Duodenal mucosa (tissue), 2 donors: ENCODE data around the gene TFF3.

Experiments
- H3K27ac ChIP-seq: one replicate; pipeline ENCODE4 v1.7.0; 2013; ENCODE audit warnings: low read depth, low read length
- H3K27me3 ChIP-seq, 2 donors: one replicate each; pipeline ENCODE4 v1.7.0; 2013; ENCODE audit warnings: low read length in 2 of 2, control low read depth in 1 of 2; ENCODE audit not compliant: insufficient read depth in 2 of 2, control insufficient read depth in 1 of 2
- H3K36me3 ChIP-seq, 2 donors: one replicate each; pipeline ENCODE4 v1.7.0; 2013; ENCODE audit warnings: low read length in 2 of 2, control low read depth in 1 of 2; ENCODE audit not compliant: insufficient read depth in 2 of 2, control insufficient read depth in 1 of 2
- H3K4me1 ChIP-seq, 2 donors: one replicate each; pipeline ENCODE4 v1.7.0; 2013; ENCODE audit warnings: low read length in 2 of 2, control low read depth in 1 of 2; ENCODE audit not compliant: insufficient read depth in 2 of 2, control insufficient read depth in 1 of 2
- H3K4me3 ChIP-seq, 2 donors: one replicate each; pipeline ENCODE4 v1.7.0; 2013; ENCODE audit warnings: low read length in 2 of 2, low read depth in 1 of 2
- H3K9ac ChIP-seq, 2 donors: one replicate each; pipeline ENCODE4 v1.7.0; 2013; ENCODE audit warnings: low read length in 2 of 2, low read depth in 1 of 2
- H3K9me3 ChIP-seq, 2 donors: one replicate each; pipeline ENCODE4 v1.7.0; 2013; ENCODE audit warnings: low read length in 2 of 2, control low read depth in 1 of 2; ENCODE audit not compliant: control insufficient read depth in 1 of 2

TFF3 gene

DNA sequence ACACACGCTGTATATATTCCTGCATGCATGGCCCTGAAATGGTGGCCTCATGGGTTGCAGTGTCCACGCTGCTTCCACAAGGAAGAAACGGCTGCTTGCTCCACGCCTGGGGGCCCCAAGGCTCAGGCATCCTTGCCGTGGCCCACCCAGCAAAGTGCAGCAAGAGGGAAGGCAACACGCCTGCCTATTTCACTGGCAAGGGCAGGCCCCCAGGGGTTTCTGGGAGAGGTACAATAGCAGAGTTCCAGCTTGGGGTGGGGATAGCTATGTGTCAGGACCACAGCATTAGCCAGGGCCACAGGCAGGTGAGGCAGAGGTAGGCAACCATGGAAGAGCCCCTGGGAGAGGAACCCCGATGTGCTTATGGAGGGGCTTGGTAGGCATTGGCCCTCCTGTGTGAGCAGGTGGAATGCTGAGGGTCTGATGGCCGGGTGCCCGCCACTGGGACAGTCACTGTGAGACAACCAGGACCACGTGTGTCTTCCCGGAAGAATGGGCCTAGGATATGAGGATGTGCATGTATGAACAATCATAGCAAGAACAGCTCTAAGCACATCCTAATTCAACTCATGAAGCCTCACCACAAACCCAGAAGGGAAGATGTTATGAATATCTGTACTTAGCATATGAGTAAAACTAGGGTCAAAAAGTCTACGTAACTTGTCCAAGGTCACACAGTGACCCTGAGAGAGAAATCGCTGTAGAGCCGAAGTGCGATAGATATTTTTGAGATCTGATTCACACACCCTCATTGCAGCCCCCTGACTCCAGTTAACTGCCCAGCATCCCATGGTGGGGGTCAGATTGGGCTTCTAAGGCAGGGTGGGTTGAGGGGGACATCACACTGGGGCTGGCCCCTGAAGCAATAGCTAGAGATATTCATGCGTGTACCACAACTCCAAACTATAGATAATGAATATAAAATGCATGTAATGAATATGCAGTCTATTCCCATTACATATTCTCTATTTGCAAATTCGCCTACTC lies 23.8 kb upstream of the TFF3 start:
- H3K4me3 ChIP-seq = no peak overlapping the region
- H3K27ac ChIP-seq = no peak overlapping the region
- peaks cover 7 to 11% of the 10 kb centered on the region in 2 donors for H3K4me1 ChIP-seq
- no peaks in the 10 kb centered on the region for H3K9me3 ChIP-seq
- no peak overlapping the region for H3K9ac ChIP-seq
- no peaks in the 10 kb centered on the region for H3K36me3 ChIP-seq
- H3K27me3 ChIP-seq = no peaks in the 10 kb centered on the region

DNA sequence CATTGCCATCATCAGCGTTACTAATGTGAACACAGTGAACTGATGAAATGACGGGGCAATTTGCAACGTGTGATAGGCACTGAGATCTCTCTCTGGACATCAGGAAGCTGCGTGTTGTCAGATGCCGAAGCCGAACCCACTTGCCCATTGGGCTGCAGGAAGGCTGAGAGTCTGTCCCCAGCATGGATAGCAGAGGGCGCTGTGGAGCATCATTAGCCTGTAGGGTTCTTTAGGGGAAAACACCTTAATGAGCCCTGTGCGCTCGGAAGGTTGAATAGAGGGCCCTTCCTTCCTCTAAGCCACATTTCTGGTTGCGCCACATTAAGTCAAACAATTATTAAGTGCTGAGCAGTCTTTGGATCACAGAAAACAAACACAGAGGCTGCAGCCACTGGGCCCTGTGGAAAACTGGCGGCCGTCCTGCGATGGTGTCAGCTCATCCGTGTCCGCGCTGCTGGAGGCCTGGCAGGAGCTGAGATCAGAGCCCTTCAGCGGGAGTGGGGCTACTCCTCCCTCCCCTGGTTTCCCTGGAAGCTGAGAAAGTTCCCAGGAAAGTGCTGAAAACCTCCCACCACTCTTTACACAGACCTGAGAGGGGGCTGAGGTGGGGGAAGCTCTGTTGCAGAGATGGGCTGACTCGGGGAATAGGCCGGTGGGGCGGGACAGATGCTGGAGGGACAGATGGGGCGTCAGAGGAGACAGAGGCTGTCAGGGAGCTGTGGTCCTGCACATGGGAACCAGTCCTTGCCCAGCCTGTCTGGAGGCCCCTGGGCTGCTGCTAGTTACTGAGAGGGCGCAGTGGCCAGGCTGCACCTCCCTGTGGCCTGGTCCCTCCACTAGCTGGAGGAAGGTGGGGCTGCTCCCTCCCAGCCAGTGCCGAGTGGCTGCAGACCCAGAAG lies 22.9 kb upstream of the TFF3 start:
- peaks cover 7 to 11% of the 10 kb centered on the region in 2 donors for H3K4me1 ChIP-seq
- no peaks in the 10 kb centered on the region for H3K9me3 ChIP-seq
- H3K27ac ChIP-seq = no peak overlapping the region
- no peaks in the 10 kb centered on the region for H3K27me3 ChIP-seq
- H3K4me3 ChIP-seq = no peak overlapping the region
- no peaks in the 10 kb centered on the region for H3K36me3 ChIP-seq
- H3K9ac ChIP-seq = no peak overlapping the region

DNA sequence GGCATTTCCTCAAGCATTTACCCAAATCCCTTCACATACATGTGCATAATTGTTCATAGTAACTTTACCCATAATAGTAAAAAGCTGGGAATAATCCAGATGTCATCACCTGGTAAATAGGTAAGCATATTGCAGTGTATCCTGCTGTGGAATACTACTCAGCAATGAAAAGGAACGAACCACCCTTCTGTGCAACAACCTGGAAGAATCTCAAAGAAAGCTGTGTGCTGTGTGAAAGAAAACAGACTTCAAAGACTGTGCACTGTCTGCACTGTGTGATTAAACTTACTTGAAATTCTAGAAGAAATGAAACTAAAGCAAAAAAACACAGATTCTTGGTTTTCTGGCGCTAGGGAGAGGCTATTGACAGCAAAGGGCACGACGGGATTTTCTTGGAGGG lies 22.1 kb upstream of the TFF3 start:
- Histone ChIP-seq H3K4me3 (no peak overlapping the region), H3K9ac (no peak overlapping the region), H3K36me3 (no peaks in the 10 kb centered on the region), H3K9me3 (no peaks in the 10 kb centered on the region), H3K27ac (no peak overlapping the region), H3K4me1 (peaks cover 14 to 15% of the 10 kb centered on the region in 2 donors), H3K27me3 (no peaks in the 10 kb centered on the region)

DNA sequence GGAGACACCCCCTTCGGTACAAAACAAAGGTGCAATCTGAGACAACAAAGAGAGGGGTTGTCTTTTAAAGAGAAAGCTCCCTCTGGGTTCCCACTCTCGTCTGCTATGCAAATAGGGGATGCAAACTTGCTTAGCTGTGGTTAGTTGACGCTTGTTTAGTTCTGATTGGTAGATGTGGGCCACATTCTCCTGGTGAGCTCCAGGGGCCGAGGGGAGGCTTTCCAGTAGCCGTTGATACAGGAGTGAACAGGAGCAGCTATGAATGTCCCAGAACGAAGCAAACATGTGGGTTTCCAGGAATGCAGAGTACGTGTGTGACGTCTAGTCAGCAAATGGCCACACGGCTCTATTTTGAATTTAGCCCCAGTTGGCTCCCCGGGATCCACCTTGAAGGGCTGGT lies 20.8 kb upstream of the TFF3 start:
- H3K27me3 ChIP-seq = no peaks in the 10 kb centered on the region
- H3K9me3 ChIP-seq = no peaks in the 10 kb centered on the region
- peaks cover 14 to 15% of the 10 kb centered on the region in 2 donors for H3K4me1 ChIP-seq
- no peak overlapping the region for H3K9ac ChIP-seq
- no peak overlapping the region for H3K27ac ChIP-seq
- no peak overlapping the region for H3K4me3 ChIP-seq
- H3K36me3 ChIP-seq = no peaks in the 10 kb centered on the region

DNA sequence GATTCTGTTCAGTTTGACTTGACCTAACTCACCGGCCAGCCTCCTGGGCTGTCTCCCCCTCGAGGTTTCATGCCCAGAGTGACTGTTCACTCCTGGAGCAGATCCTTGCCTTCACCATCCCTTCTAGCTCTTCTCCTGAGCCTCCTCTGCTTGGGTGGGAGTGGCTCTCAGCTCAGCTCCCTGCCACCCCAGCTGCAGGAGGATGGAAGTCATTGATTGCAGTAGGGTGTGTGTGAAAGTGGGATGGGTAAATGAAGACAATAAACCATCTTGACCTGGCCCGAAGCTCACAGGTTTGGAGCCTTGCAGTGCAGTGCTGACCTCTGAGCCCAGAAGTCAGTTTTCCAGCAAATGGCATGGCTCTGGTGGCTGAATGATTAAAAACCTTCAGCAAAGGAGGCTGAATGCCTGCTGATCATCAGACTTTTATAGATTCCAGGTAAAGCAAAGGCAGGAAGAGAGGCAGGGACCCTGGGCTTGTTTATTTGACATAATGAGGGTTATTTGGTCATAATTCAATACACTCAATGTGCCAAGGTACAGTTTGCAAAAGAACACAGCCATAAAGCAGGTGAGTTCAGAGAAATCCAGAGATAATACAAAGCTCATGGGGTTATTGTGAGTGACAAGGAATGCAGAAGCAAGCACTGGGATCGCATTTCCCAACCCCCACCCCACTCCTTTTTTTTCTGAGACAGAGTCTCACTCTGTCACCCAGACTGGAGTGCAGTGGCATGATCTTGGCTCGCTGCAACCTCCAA lies 17.5 kb upstream of the TFF3 start:
- Histone ChIP-seq H3K27me3 (no peaks in the 10 kb centered on the region), H3K27ac (no peak overlapping the region)

DNA sequence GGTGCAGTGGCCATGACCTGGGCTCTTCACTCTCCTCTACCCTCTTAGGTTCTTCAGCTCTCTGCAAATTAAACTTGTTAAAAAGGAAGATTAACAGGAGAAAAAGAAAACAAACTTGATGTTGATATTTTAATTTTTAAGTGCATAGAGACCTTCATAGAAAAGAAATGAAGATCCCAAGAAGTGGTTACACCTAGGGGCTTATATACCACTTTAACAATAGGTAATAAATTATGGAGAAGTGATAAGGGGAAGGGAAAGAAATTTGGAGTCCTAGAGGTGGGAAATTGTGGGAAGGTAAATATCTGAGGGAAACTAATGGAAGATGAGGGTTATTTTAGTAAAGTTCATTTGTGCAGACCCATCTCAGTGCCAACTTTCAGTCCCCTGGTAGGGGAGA lies 16.5 kb upstream of the TFF3 start:
- Histone ChIP-seq H3K27ac (no peak overlapping the region), H3K4me3 (no peak overlapping the region), H3K27me3 (no peaks in the 10 kb centered on the region), H3K36me3 (no peaks in the 10 kb centered on the region), H3K9me3 (no peaks in the 10 kb centered on the region), H3K9ac (no peak overlapping the region), H3K4me1 (peaks cover 4 to 7% of the 10 kb centered on the region in 2 donors)

More for the DNA sequence above, 17.5 kb upstream of the TFF3 start:
- Histone ChIP-seq H3K9ac (no peak overlapping the region), H3K9me3 (no peaks in the 10 kb centered on the region), H3K4me1 (peaks cover 7 to 8% of the 10 kb centered on the region in 2 donors), H3K4me3 (no peak overlapping the region), H3K36me3 (no peaks in the 10 kb centered on the region)

DNA sequence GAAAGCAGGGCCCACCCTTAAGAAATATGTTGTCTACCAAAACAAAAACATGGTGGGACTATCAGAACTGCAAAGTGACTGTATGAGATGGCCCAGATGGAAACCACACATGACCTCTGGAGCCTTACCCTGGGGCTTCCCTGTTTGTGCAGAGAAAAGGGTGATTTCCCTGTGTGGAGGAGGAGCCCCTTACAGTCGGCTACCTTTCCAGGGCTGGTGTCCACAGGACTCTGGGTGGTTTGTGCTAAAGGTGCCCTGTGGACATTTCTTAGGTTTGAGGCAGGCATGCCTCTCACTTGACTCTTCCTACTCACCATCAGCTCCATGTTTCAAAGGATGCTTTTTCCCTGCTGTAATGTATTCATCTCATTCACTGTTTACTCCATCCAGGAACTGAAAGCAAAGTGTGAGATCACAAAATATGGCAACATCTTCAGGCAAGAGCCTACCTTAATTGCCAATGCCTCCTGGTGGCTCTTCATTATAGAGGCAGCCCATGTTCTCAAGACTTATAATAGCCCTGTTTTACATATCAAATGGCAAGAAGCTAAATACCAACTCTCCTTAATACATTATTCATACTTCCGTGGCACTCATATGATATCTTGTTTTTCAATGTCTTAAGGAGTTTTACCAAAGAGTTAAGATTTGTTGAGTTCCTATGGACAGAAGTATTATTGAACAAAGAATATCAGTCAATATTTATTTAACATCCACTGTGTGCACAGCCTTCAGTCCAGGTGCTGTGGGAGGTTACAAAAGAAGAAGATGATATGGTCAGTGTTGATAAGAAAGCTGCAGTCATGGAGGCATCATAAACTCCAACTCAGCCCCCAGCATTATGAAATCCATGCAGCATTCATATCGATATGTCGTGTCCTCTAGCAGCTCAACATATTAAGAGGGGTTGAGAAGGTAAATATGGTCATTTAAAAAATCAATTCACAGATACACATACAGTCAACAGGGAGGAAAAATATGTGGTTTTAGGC lies 15.5 kb upstream of the TFF3 start:
- Histone ChIP-seq H3K27me3 (no peaks in the 10 kb centered on the region), H3K27ac (no peak overlapping the region)

DNA sequence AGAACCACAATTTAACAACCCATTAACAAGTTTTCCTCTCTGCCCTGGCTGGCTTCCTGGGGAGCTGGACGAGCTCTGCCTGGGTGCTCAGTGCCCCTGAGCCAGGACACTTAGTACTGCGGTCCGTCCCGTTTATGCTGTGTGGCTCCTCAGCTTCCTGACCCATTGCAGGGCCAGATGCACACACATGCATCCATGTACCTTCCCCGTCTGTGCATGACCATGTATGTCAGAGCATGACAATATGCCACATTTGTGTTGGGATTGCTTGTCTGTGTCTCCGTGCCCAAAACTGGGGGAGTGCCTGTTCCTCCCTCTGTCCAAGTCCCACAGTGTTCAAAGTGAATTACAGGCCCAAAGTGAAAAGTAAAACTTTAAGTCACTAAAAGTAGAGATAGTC lies 9.7 kb upstream of the TFF3 start:
- Histone ChIP-seq H3K9me3 (no peaks in the 10 kb centered on the region), H3K4me1 (peaks cover 5% of the 10 kb centered on the region in 2 donors)

More for the DNA sequence above, 15.5 kb upstream of the TFF3 start:
- peaks cover 4 to 7% of the 10 kb centered on the region in 2 donors for H3K4me1 ChIP-seq
- H3K9ac ChIP-seq = no peak overlapping the region
- H3K9me3 ChIP-seq = no peaks in the 10 kb centered on the region
- H3K4me3 ChIP-seq = no peak overlapping the region
- H3K36me3 ChIP-seq = no peaks in the 10 kb centered on the region

DNA sequence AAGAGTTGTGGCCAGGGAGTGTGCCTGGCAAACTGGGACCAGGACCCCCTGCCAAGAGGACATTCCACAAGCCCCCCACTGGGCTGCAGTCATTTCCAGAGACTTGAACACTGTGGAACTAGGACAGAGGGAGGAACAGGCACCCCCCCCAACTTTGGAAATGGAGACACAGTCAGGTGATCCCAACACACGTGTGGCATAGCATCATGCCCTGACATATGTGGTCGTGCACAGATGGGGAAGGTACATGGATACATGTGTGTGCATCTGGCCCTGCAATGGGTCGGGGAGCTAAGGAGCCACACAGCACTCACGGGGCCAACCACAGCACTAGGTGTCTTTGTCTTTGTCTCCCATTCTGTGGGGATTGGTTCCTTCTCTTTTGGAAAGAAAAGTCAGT lies 6.6 kb upstream of the TFF3 start:
- H3K4me1 ChIP-seq = peaks cover 15% of the 10 kb centered on the region in 2 donors
- no peak overlapping the region for H3K4me3 ChIP-seq
- no peaks in the 10 kb centered on the region for H3K36me3 ChIP-seq
- no peaks in the 10 kb centered on the region for H3K9me3 ChIP-seq
- H3K9ac ChIP-seq = no peak overlapping the region
- no peak overlapping the region for H3K27ac ChIP-seq
- no peaks in the 10 kb centered on the region for H3K27me3 ChIP-seq

More for the DNA sequence above, 9.7 kb upstream of the TFF3 start:
- Histone ChIP-seq H3K27me3 (no peaks in the 10 kb centered on the region), H3K4me3 (no peak overlapping the region), H3K9ac (no peak overlapping the region), H3K27ac (no peak overlapping the region), H3K36me3 (no peaks in the 10 kb centered on the region)
